Measurements from ENCODE around the gene RABGAP1.

The RABGAP1 gene

GRCh38 chr9:123087359-123087888 is 146.6 kb downstream of the RABGAP1 start:
- DNase-seq, result no peak

GRCh38 chr9:123089040-123089439 is 148.2 kb downstream of the RABGAP1 start:
- no peak for DNase-seq

DNA sequence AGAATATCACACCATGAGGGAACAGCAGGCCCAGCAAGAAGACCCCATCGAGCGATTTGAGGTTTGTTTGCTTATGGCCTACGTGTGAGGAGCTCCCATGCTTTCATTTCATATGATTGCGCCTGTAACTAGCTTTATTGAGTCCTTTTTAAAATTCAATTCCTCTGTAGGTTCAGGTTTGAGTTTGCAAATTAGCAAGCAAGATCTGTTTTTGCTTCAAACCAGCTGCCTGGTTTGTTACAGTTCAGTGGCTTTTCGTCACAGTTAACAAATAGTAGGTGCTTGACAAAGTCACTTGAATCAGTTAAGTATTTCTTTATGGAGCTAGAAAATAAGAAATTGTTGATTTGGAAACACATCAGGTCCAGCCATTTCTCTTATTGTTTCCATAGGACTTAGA is 149.0 kb downstream of the RABGAP1 start:
- DNase-seq, result no peak

- DNase-seq, result no peak
Observed at GRCh38 chr9:123090198-123090896, 149.5 kb downstream of the RABGAP1 start.

DNA sequence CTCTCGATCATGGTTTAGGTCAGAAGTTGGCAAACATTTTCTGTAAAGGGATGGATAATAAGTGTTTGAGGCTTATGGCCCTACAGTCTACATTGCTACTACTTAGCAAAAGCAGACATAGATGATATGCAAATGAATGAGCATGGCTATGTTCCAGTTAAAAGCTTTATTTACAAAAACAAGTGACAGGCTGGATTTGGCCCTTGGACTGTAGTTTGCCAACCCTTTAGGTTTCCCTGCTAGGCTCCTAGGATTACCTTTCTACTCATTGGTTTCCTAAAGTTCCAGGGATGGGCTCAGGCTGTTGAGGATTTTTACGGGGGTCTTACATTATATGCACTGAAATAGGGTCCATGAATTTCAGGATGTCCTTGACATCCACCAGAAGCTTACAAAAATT is 150.1 kb downstream of the RABGAP1 start:
- DNase-seq, result no peak

- no peak for DNase-seq
Observed at GRCh38 chr9:123091459-123091858, 150.6 kb downstream of the RABGAP1 start.

- no peak for DNase-seq
Observed at GRCh38 chr9:123093141-123093540, 152.3 kb downstream of the RABGAP1 start.

DNA sequence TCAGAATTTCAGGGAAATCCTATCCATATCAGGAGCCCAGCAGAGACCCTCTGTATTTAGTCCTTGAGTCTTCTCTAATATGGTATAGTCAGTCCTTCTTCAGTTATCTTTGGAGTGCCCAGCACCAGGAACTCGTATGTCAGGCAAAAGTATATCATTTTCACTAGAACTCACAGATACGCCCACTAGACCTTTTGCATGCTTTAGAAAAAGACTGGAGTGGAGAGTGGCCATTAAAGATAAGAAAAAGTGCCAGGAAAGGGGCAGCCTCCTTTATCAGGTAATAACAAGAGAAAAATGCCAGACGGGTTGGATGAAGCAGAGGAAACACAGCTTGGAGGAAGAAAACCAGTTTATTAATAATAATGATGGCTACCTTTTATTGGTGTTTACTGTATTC is 156.2 kb downstream of the RABGAP1 start:
- DNase-seq, result no peak

DNA sequence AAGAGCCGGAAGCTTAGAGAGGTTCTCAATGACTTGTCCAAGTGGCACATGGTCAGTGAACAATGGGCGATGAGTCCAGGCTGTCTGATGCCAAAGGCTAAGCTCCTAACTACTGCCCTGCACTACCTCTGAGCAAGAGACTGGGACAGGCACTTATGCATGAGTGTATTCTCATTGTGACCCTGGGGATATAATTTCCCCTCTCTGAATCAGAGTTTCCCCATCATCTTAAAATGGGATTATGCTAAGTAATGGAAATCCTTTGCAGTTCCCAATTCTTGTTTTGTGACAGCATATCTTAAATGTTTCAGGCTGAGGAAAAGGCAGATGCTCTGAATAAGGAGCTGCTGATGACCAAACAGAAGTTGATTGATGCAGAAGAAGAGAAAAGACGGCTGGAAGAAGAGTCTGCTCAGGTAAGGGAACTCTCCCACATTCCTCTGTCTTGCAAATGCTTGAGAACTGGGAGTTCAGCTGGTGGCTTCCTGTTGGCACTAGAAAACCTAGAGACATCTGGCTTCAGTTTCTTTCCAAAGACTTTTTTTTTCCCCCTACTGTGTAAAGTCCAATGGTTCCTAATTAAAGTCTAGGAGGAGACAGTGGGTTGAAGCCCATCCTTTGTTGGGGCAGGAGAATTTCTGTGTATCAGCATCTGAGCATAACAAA is 156.7 kb downstream of the RABGAP1 start:
- no peak for DNase-seq

- DNase-seq, result no peak
Observed at GRCh38 chr9:123098096-123098459, 157.3 kb downstream of the RABGAP1 start.

DNA sequence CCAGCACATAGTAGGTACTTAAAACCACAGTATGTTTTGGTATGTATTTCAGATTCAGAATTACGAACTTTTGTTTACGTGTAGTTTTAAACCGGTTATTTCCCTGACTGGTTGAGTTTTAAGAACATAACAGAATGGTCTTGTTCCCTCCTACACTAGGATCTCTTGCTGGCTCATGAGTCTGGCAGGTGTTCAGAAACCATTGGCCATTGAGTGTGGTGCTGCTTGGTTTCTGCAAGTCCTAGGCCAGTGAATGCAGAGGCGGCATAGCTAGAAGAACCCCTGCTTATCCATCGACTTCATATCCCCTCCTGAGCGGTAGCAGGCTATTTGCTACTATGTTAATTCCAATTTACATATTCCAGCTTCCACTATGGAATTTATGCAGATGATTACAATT is 158.2 kb downstream of the RABGAP1 start:
- no peak for DNase-seq

DNA sequence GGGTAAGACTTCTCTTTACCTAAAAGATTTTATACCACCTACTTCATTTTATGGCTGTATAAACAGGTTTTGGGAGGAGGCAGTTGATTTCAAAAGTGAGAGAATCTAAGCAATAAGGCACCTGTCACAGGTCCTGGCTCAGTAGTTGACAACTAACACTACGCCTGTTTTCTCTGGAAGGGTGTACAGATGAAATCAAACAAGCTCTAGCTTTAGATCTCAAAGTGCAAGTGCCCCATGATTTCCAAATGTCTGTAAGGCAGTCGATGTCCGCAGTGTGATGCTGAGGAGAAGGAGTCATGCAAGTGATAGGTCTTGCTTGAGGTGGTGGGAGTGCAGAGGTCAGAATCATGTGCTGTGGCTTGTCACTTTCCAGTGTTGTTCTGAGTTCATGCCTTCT is 158.7 kb downstream of the RABGAP1 start:
- DNase-seq, result no peak

- DNase-seq, result no peak
Observed at GRCh38 chr9:123102375-123103113, 161.7 kb downstream of the RABGAP1 start.

DNA sequence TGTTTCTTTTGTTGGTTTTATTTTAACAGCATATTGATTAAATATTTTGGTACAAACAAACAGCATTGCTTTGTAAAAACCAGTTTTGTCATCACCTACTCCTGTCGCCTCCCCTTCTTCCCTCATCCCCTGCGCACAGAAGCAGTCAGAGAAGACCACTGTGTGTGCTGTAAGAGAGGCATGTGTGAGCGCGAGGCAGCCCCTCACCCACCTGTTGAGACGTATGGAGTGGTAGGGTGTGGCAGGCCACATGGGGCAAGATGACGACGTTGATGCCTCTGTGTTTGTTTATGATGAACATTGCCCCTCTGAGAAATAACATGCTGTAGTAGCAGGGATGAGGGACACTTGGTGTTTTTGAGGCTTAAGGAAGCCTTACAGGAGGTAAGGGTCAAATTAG is 164.0 kb downstream of the RABGAP1 start:
- DNase-seq, result no peak

DNA sequence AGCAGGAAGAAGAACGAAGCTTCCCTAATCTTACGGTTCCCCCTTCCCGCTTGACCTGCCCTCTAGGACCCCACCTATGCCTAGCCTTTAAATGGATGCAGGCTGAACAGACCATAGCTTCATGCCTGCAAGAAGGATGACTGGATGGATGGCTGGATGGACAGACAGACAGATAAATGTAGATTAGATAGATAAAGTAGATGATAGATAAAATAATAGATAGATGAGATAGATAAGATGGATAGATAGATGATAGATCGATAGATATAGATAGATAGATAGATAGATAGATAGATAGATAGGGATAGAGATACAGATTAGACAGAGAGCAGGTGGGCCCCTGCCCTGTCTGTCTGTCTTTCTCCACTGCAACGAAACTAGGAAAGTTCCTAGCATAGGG is 164.7 kb downstream of the RABGAP1 start:
- no peak for DNase-seq

DNA sequence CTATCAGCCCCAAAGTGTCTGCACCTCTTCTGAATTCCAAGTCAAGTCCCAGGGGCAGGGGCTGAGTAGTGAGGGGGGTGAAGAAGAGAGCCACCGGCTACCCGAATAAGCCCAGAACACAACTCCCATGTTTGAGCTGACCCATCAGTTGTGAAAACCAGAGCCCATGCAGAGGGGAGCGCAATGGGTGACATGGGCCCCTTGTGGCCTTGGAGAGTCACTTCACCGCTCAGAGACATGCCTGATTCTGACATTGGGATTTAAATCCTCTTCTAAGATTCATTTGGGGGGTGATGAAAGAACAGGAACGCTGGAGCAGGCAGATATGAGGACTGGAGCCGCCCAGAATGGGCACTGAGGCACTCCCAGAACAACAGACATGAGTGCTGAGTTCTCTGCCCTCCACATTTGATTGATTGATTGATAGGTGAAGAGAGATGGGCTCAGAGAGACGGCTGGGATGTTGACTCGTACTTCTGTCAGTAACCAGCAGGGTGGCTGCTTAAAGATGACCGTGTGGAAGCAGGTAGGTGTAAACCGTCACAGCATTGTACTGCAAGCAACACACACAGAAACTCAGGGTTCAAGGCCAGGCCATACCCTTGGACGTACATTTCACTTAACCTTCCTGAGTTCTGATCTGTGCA is 166.9 kb downstream of the RABGAP1 start:
- no peak for DNase-seq

DNA sequence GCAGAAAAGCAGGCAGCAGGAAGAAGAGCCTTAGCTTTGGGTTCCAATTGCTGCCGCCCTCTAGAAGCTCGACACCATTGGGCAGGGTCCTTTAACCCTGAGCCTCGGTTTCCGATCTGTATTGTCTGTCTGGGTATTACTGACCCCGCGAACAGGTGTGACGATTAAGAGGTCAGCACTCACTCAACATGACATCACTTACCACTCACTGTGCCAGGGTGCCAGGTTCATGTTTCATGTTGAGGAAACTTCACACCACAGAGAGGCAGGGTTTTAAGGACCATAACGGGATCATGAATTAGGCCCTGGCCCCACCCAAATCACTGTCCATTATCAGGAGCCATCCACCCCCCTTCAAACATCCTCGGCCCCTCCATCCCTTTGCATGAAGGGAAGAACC is 168.2 kb downstream of the RABGAP1 start:
- no peak for DNase-seq

DNA sequence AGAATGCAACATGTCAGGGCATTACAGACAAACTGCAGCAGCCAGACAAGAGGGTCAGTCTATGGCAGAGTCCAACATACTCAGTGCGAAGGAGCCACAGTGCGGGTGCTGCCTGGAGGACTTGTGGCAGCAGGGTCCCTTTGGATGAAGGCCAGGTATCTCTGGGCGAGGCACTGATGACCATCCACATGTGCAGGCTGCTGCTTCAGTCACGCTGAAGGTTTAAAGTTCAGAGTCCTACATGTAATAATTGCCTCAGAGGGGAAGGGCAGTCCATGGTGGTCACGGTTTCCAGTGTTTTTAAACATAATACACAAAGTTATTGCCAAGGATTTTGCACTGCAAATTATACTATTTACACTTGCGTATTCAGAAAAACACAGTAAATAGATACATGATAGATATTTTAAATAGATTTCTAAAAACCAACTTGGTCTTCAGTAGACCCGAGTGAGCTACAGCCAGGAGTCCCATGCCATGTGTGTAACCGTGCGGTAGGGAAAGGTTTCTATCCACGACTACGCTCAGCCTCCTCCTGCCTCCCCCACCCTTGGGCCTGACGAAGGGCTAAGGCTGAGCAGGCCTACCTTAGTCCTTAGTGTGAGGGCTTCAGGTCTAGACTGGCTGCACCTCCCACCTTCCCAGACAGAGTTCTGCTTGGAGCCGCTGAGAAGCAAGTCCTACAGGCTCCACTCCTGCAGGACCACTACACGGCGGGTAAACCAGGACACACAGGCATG is 168.9 kb downstream of the RABGAP1 start:
- no peak for DNase-seq

DNA sequence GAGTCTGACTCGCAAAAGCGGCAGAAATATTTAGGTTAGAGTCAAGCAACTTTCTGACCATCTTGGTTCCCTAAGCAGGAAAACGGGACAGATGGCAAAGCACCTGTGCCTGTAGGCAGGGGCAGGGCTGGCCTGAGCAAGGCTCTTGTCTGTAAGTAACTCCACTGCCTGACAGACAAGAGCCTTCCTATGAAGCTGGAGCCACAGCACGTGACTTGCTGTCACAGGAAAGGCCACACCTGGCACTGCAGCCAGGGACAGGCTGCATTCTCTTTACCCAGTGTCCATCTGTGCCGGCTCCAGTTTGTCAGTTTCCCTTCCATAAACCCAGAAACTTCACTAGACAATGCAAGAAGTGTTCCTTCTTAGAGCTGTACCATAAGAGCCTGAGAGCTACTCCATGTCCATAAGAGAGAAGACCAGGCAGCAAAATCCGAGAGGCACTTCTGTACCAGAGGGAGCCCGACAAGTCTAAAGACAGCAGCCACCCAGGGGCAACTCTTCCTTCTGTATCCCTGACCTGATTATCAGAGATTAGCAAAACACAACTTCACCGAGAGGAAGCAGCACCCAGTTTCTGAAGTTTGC is 170.7 kb downstream of the RABGAP1 start:
- DNase-seq, result no peak

- DNase-seq, result no peak
Observed at GRCh38 chr9:123112015-123112975, 171.5 kb downstream of the RABGAP1 start.

- no peak for DNase-seq
Observed at GRCh38 chr9:123113185-123113584, 172.4 kb downstream of the RABGAP1 start.

All from activated naive CD4-positive, alpha-beta T cell treated with anti-CD3 and anti-CD28 coated beads, Interleukin-2, amount 50 U/mL, for 16 hours (primary cell).